Thyroid gland (tissue), 4 donors: ENCODE measurements around the gene RPS6KA4. TPM values are rescaled to one million over a fixed set of nuclear protein-coding genes. Genes with fewer than 3 reads are reported as not detected.

Experiments used
- DNase-seq, 2 donors: peaks; one replicate each; pipeline ENCODE4 v3.0.0-alpha.2; 2019
- H3K27ac ChIP-seq, 3 donors: fragments of 200-600 bp; sonication (generic); 1 replicate in 2 of 3; 2 replicates in 1 of 3; pipeline ENCODE4 v1.5.1; 2016 to 2019; ENCODE audit warnings: mild to moderate bottlenecking in 1 of 3, moderate library complexity in 1 of 3
- H3K27me3 ChIP-seq: fragments of 200-600 bp; sonication (generic); one replicate; pipeline ENCODE4 v1.5.1; 2019
- H3K36me3 ChIP-seq, 2 donors: fragments of 200-600 bp; sonication (generic); one replicate each; pipeline ENCODE4 v1.5.1; 2016 to 2019
- H3K4me1 ChIP-seq, 2 donors: fragments of 200-600 bp; sonication (generic); one replicate each; pipeline ENCODE4 v1.5.1; 2017 to 2019
- H3K4me3 ChIP-seq, 3 donors: fragments of 200-600 bp; sonication (generic); replicated peaks in 1 of 3; 1 replicate in 2 of 3; 2 replicates in 1 of 3; pipeline ENCODE4 v1.5.1; 2016; ENCODE audit warnings: mild to moderate bottlenecking in 1 of 3
- H3K9me3 ChIP-seq: fragments of 200-600 bp; sonication (generic); one replicate; pipeline ENCODE4 v1.5.1; 2017
- CTCF ChIP-seq, 6 experiments: fragments of 200-600 bp in 3 of 6; fragments of 450-650 bp in 3 of 6; sonication (generic) in 3 of 6; IDR thresholded peaks; one replicate each; pipeline ENCODE4 v1.5.1; 2016 to 2019; ENCODE audit warnings: antibody characterized with exemption in 6 of 6, mild to moderate bottlenecking in 2 of 6, inconsistent platforms in 1 of 6, moderate library complexity in 1 of 6
- POLR2A ChIP-seq, 2 donors: fragments of 450-650 bp; IDR thresholded peaks; one replicate each; pipeline ENCODE4 v1.6.1; 2017; ENCODE audit warnings: antibody characterized with exemption in 2 of 2, mild to moderate bottlenecking in 2 of 2, moderate library complexity in 1 of 2
- WGBS, 2 donors: methylation state at CpG; one replicate each; pipeline ENCODE4 v1.1.5; 2017; 5-methylcytosine and 5-hydroxymethylcytosine counted together
- intact Hi-C: fragments of 100-400 bp; cut with DNase I; formaldehyde crosslinking; loops from one replicate; pipeline ENCODE4 v1.15.1; 2023
- total RNA-seq, 4 donors: library from RNA; depleted of rRNA; stranded (reverse); fragments of >200 nt; gene quantifications; one replicate each; pipeline ENCODE4 v1.2.3, GENCODE V29; 2016

RPS6KA4 gene
- total RNA-seq, 4 donors from 2014 or later: 19.2 to 44.9 (median 21.8) TPM

GRCh38 chr11:64400667-64401066 lies 41.7 kb downstream of the RPS6KA4 start:
- WGBS, 2 donors: 60 to 64% methylated on average over 3 of the region's 3 CpGs
- no peak overlapping the region for H3K27ac ChIP-seq
- TF ChIP-seq POLR2A (IDR thresholded peaks at IDR 0.05) (no peak), CTCF (IDR thresholded peaks at IDR 0.05) (no peak)

GRCh38 chr11:64401775-64402174 lies 42.8 kb downstream of the RPS6KA4 start:
- TF ChIP-seq CTCF (IDR thresholded peaks at IDR 0.05) (no peak), POLR2A (IDR thresholded peaks at IDR 0.05) (no peak)
- Histone ChIP-seq H3K27me3 (no peaks in the 10 kb centered on the region), H3K4me1 (no peaks in the 10 kb centered on the region), H3K9me3 (no peaks in the 10 kb centered on the region), H3K27ac (no peak overlapping the region), H3K36me3 (no peaks in the 10 kb centered on the region), H3K4me3 (no peak overlapping the region)
- intact Hi-C loops: no loop called here
- WGBS, 2 donors: 88 to 92% methylated on average over 7 of the region's 7 CpGs
- DNase-seq: no peak

More at GRCh38 chr11:64400667-64401066, 41.7 kb downstream of the RPS6KA4 start:
- no peaks in the 10 kb centered on the region for H3K9me3 ChIP-seq
- H3K4me1 ChIP-seq: no peaks in the 10 kb centered on the region
- no peak overlapping the region for H3K4me3 ChIP-seq
- no peaks in the 10 kb centered on the region for H3K27me3 ChIP-seq
- DNase-seq: no peak
- intact Hi-C loops: no loop called here
- H3K36me3 ChIP-seq: no peaks in the 10 kb centered on the region

GRCh38 chr11:64403106-64403505 lies 44.1 kb downstream of the RPS6KA4 start:
- Histone ChIP-seq H3K4me3 (no peak overlapping the region), H3K36me3 (no peaks in the 10 kb centered on the region), H3K27me3 (no peaks in the 10 kb centered on the region), H3K27ac (no peak overlapping the region), H3K4me1 (no peaks in the 10 kb centered on the region), H3K9me3 (no peaks in the 10 kb centered on the region)
- TF ChIP-seq CTCF (IDR thresholded peaks at IDR 0.05): no peak
- no peak for TF ChIP-seq POLR2A (IDR thresholded peaks at IDR 0.05)
- 74 to 84% methylated on average over 5 of the region's 5 CpGs for WGBS, 2 donors
- no peak for DNase-seq
- intact Hi-C loops: no loop called here

- Histone ChIP-seq H3K4me3 (no peak overlapping the region), H3K27me3 (no peaks in the 10 kb centered on the region), H3K9me3 (no peaks in the 10 kb centered on the region), H3K27ac (no peak overlapping the region), H3K36me3 (no peaks in the 10 kb centered on the region), H3K4me1 (no peaks in the 10 kb centered on the region)
- no peak for DNase-seq
- 47 to 50% methylated on average over 10 of the region's 10 CpGs for WGBS, 2 donors
- intact Hi-C loops: no loop called here
- no peak for TF ChIP-seq POLR2A (IDR thresholded peaks at IDR 0.05)
- no peak for TF ChIP-seq CTCF (IDR thresholded peaks at IDR 0.05)
These were observed 47.4 kb downstream of the RPS6KA4 start for GRCh38 chr11:64406221-64406946.

GRCh38 chr11:64407221-64407620 lies 48.3 kb downstream of the RPS6KA4 start:
- TF ChIP-seq POLR2A (IDR thresholded peaks at IDR 0.05): no peak
- no peak for TF ChIP-seq CTCF (IDR thresholded peaks at IDR 0.05)
- Histone ChIP-seq H3K27me3 (no peaks in the 10 kb centered on the region), H3K36me3 (no peaks in the 10 kb centered on the region), H3K4me1 (no peaks in the 10 kb centered on the region), H3K4me3 (no peak overlapping the region), H3K27ac (no peak overlapping the region), H3K9me3 (no peaks in the 10 kb centered on the region)
- intact Hi-C loops: no loop called here
- DNase-seq: no peak
- WGBS, 2 donors: 84 to 87% methylated on average over 11 of the region's 11 CpGs
